ENCODE measurements around the gene SPTBN1. TPM values are rescaled to one million over a fixed set of nuclear protein-coding genes. Genes with fewer than 3 reads are reported as not detected.

Gene SPTBN1
- total RNA-seq, 2 donors from 2014 or later = 179 to 194 TPM

DNA sequence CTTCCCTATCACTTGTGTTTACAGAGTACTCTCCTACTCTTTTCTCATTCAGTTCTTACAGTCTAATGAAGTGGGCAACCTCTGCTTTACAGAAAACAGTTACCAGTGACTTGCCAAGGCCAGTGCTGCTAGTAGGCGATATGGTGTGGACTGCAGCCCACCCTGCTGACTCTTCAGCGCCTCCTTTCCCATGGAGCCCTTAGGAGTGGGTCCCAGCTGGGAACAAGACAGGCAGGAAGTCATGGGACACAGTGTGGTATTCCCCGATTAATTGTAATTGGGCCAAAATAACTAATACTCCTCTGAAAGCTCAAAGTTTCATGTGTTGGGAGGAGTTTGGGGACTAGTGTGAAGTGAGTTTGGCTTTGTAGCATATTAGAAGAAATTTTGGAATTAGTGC lies 147.2 kb downstream of the SPTBN1 start:
- Histone ChIP-seq H3K36me3 (ENCODE audit: control insufficient read depth, insufficient read depth, low read length) (peaks cover 48% of the 10 kb centered on the region), H3K4me1 (ENCODE audit: control insufficient read depth, insufficient read depth, low read length) (peaks cover 21% of the 10 kb centered on the region), H3K9me3 (ENCODE audit: control insufficient read depth, low read length) (no peaks in the 10 kb centered on the region), H3K27ac (ENCODE audit: low read depth, low read length) (no peak overlapping the region), H3K4me3 (ENCODE audit: low read length) (no peak overlapping the region), H3K27me3 (ENCODE audit: control insufficient read depth, insufficient read depth, low read length, poor library complexity, severe bottlenecking) (no peaks in the 10 kb centered on the region), H3K9ac (ENCODE audit: extremely low read depth, low read length, poor library complexity, severe bottlenecking) (no peak overlapping the region)
- no peak overlapping the region for H3K4me3 Mint-ChIP-seq
- peak; percentile 15 for TF ChIP-seq CTCF (conservative IDR thresholded peaks at IDR 0.05)
- H3K27ac Mint-ChIP-seq = no peak overlapping the region
- 93 to 100% methylated on average over 3 of the region's 3 CpGs for WGBS, 2 experiments (ENCODE audit: insufficient coverage in 1 of 2, insufficient read length in 1 of 2)
- peaks cover 50% of the 10 kb centered on the region for H3K4me1 Mint-ChIP-seq
- H3K27me3 Mint-ChIP-seq (ENCODE audit: insufficient read depth) = no peaks in the 10 kb centered on the region
- H3K9me3 Mint-ChIP-seq = no peaks in the 10 kb centered on the region
- no peak for DNase-seq
- peaks cover 27% of the 10 kb centered on the region for H3K36me3 Mint-ChIP-seq (ENCODE audit: low read depth)

DNA sequence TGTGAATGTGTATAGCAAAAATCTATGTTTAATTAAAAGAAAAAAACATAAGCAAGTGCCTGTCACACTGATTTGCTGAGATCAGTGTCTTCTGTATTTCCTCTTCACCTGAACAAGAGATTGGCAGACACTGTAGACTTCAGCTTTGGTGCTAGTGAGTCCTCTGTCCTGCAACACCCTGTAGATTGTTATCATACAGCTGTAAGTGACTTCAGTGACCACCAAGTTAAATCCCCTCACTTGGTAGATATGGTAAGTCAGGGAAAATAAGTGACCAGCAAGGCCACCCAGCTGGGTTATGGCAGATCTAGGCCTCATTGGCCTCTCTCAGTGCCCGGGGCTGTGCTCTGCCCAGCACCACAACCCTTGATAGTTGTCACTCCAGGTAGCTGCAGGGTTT lies 147.7 kb downstream of the SPTBN1 start:
- Histone ChIP-seq H3K36me3 (ENCODE audit: control insufficient read depth, insufficient read depth, low read length) (peaks cover 44% of the 10 kb centered on the region), H3K27me3 (ENCODE audit: control insufficient read depth, insufficient read depth, low read length, poor library complexity, severe bottlenecking) (no peaks in the 10 kb centered on the region), H3K4me1 (ENCODE audit: control insufficient read depth, insufficient read depth, low read length) (peaks cover 21% of the 10 kb centered on the region), H3K9me3 (ENCODE audit: control insufficient read depth, low read length) (no peaks in the 10 kb centered on the region), H3K4me3 (ENCODE audit: low read length) (no peak overlapping the region), H3K9ac (ENCODE audit: extremely low read depth, low read length, poor library complexity, severe bottlenecking) (no peak overlapping the region), H3K27ac (ENCODE audit: low read depth, low read length) (no peak overlapping the region)
- H3K27me3 Mint-ChIP-seq (ENCODE audit: insufficient read depth) = no peaks in the 10 kb centered on the region
- peaks cover 23% of the 10 kb centered on the region for H3K36me3 Mint-ChIP-seq (ENCODE audit: low read depth)
- H3K4me3 Mint-ChIP-seq = no peak overlapping the region
- no peak overlapping the region for H3K27ac Mint-ChIP-seq
- no peaks in the 10 kb centered on the region for H3K9me3 Mint-ChIP-seq
- WGBS, 2 experiments (ENCODE audit: insufficient coverage in 1 of 2, insufficient read length in 1 of 2) = 90% methylated on average over 1 of the region's 1 CpG; no CpG with 5 or more reads in 1 of the 2 experiments
- DNase-seq = no peak
- H3K4me1 Mint-ChIP-seq = peaks cover 50% of the 10 kb centered on the region
- TF ChIP-seq CTCF (conservative IDR thresholded peaks at IDR 0.05) = no peak

GRCh38 chr2:54604871-54605270 lies 148.7 kb downstream of the SPTBN1 start:
- TF ChIP-seq CTCF (conservative IDR thresholded peaks at IDR 0.05) = no peak
- Mint-ChIP-seq H3K9me3 (no peaks in the 10 kb centered on the region), H3K27ac (peak overlapping the region; percentile 29), H3K4me1 (peaks cover 51% of the 10 kb centered on the region), H3K27me3 (ENCODE audit: insufficient read depth) (no peaks in the 10 kb centered on the region), H3K4me3 (no peak overlapping the region), H3K36me3 (ENCODE audit: low read depth) (peaks cover 12% of the 10 kb centered on the region)
- H3K9ac ChIP-seq (ENCODE audit: extremely low read depth, low read length, poor library complexity, severe bottlenecking) = no peak overlapping the region
- H3K27ac ChIP-seq (ENCODE audit: low read depth, low read length) = peak overlapping the region; percentile 3
- no peak overlapping the region for H3K4me3 ChIP-seq (ENCODE audit: low read length)
- no peaks in the 10 kb centered on the region for H3K9me3 ChIP-seq (ENCODE audit: control insufficient read depth, low read length)
- H3K36me3 ChIP-seq (ENCODE audit: control insufficient read depth, insufficient read depth, low read length) = peaks cover 33% of the 10 kb centered on the region
- no peak for DNase-seq
- WGBS, 2 experiments (ENCODE audit: insufficient coverage in 1 of 2, insufficient read length in 1 of 2) = 85 to 90% methylated on average over 9 to 10 of the region's 10 CpGs
- peaks cover 21% of the 10 kb centered on the region for H3K4me1 ChIP-seq (ENCODE audit: control insufficient read depth, insufficient read depth, low read length)
- no peaks in the 10 kb centered on the region for H3K27me3 ChIP-seq (ENCODE audit: control insufficient read depth, insufficient read depth, low read length, poor library complexity, severe bottlenecking)

Data from endodermal cell (in vitro differentiated cells).